Measurements from ENCODE around the gene THEM5. TPM values are rescaled to one million over a fixed set of nuclear protein-coding genes. Genes with fewer than 3 reads are reported as not detected.

Gene THEM5
- total RNA-seq, 2 experiments from 2014 or later, result not detected

DNA sequence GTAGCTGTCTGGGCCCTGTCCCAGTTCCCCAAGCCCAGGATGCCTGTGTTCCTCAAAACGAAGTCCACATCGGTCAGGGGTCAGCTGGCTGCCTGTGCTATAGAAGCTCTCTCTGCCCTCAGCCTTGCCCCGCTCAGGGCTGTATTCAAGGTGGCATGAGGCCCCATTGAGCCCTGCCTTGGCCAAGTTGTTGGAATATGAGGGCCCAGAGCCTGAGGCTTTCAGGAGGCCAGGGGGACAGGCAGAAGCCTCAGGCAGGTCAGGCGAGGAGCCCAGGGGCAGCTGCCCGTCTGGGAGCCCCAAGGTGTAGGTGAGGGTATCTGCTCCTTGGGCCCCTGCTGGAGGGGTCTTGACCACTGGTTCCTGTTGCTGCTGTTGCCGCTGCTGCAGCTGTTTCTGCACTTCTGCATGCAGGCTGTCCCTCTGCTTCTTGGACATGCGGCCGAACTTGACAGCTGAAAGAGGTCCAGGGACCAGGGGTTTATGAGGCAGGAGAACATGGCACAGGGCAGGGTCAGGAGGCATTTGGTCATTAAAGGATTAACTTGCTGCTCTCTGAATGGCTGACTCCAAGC is 38.5 kb downstream of the THEM5 start:
- H3K27ac Mint-ChIP-seq, result no peak overlapping the region
- intact Hi-C loops (cut with micrococcal nuclease), result no loop called here
- no peaks in the 10 kb centered on the region for H3K27me3 Mint-ChIP-seq (ENCODE audit: low read depth)
- H3K9me3 Mint-ChIP-seq, result no peaks in the 10 kb centered on the region
- DNase-seq, result no peak
- H3K36me3 Mint-ChIP-seq (ENCODE audit: low read depth), result no peaks in the 10 kb centered on the region
- no peak overlapping the region for H3K4me3 Mint-ChIP-seq
- H3K4me1 Mint-ChIP-seq (ENCODE audit: low read depth), result peaks cover 16% of the 10 kb centered on the region
- CTCF ChIA-PET, result interaction anchor here (1.0 kb wide), 1 partner anchor 14 kb away, joined by 3 read pairs; no protein-coding TSS in a partner anchor

DNA sequence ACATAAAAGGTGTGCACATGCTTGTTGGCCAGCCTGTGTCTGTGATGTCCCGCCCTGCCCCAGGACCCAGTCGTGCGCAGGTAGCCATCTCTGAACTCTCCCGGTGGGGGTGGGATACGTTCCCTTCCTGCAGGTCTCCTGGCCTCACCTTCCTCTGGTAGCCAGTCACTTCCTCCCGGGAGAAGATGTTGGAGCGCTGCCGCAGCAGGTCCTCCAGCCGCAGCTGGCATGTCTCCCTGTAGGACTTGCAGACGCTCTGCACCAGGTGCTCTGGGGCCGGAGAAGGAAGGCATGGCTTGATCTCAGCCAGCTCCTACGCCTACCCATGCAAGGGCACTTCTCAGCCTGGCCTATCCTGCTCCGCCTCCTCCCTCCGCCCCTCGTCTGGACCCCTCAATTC is 39.1 kb downstream of the THEM5 start:
- CTCF ChIA-PET, result interaction anchor here (1.0 kb wide), 1 partner anchor 15 kb away, joined by 3 read pairs; no protein-coding TSS in a partner anchor
- no peaks in the 10 kb centered on the region for H3K36me3 Mint-ChIP-seq (ENCODE audit: low read depth)
- H3K27me3 Mint-ChIP-seq (ENCODE audit: low read depth), result no peaks in the 10 kb centered on the region

DNA sequence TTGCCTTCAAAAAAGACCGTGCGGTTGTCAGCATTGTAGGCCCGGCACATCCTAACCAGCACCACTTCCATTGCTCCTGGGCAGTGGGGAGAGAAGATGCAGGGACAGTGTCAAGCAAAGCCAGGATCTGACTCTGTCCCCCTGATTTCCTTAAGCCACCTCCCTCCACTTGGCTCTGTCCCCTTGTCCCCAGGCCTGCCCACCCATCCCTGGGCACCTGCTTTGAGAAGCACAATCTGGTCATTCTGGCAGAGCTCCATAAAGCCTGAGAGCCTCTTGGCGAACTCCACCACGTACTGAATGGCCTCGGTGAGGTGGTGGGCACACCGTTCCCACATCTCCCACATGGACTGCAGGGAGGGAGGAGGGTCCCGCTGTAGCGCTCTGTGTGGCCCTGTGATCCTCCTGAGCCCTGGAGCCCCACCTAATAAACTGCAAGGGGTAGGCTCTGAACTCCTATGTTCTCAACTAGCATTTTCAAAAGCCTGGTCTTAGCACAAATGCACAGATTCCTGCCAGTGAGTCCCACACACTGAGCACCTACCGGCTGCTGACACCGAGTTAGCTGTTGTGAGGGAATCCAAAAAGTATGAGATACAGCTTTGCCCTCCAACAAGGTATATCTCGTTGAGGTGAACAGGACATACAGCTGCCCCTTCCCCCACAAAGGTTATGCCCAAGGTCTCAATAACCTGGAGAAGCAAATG is 40.1 kb downstream of the THEM5 start:
- Mint-ChIP-seq H3K36me3 (ENCODE audit: low read depth) (no peaks in the 10 kb centered on the region), H3K4me1 (ENCODE audit: low read depth) (peaks cover 10% of the 10 kb centered on the region), H3K4me3 (no peak overlapping the region), H3K9me3 (no peaks in the 10 kb centered on the region), H3K27me3 (ENCODE audit: low read depth) (no peaks in the 10 kb centered on the region), H3K27ac (no peak overlapping the region)
- no peak for DNase-seq
- CTCF ChIA-PET, result interaction anchor here (0.5 kb wide), 1 partner anchor 203 kb away, joined by 5 read pairs; no protein-coding TSS in a partner anchor
- intact Hi-C loops (cut with micrococcal nuclease), result no loop called here

More for the DNA sequence above, 39.1 kb downstream of the THEM5 start:
- intact Hi-C loops (cut with micrococcal nuclease), result no loop called here
- no peaks in the 10 kb centered on the region for H3K9me3 Mint-ChIP-seq
- H3K27ac Mint-ChIP-seq, result no peak overlapping the region
- H3K4me3 Mint-ChIP-seq, result no peak overlapping the region
- peaks cover 10% of the 10 kb centered on the region for H3K4me1 Mint-ChIP-seq (ENCODE audit: low read depth)
- DNase-seq, result no peak

DNA sequence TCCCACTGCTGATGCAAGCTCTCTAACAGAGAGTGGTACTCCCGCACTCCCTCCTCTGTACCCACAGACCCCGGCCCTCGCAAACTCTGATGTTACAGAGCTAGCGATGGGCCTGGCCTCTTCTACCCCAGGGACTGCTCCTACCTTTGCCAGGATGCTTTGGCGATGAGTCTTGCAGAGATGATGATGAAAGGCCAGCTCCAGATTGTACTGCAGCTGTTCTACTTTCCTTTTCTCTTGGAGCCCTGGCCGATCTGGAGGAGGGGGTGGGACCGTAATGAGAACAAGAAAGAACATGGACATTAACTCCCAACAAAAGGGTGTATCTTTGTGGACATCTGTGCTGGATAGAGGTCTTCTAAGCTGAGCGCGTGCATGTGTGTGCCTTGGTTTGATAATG is 42.3 kb downstream of the THEM5 start:
- DNase-seq, result no peak
- H3K9me3 Mint-ChIP-seq, result no peaks in the 10 kb centered on the region
- CTCF ChIA-PET, result interaction anchor here (0.5 kb wide), 1 partner anchor 372 kb away, joined by 3 read pairs; no protein-coding TSS in a partner anchor
- no peak overlapping the region for H3K27ac Mint-ChIP-seq
- no peaks in the 10 kb centered on the region for H3K27me3 Mint-ChIP-seq (ENCODE audit: low read depth)
- H3K36me3 Mint-ChIP-seq (ENCODE audit: low read depth), result no peaks in the 10 kb centered on the region
- no peak overlapping the region for H3K4me3 Mint-ChIP-seq
- peaks cover 8% of the 10 kb centered on the region for H3K4me1 Mint-ChIP-seq (ENCODE audit: low read depth)
- intact Hi-C loops (cut with micrococcal nuclease), result no loop called here

DNA sequence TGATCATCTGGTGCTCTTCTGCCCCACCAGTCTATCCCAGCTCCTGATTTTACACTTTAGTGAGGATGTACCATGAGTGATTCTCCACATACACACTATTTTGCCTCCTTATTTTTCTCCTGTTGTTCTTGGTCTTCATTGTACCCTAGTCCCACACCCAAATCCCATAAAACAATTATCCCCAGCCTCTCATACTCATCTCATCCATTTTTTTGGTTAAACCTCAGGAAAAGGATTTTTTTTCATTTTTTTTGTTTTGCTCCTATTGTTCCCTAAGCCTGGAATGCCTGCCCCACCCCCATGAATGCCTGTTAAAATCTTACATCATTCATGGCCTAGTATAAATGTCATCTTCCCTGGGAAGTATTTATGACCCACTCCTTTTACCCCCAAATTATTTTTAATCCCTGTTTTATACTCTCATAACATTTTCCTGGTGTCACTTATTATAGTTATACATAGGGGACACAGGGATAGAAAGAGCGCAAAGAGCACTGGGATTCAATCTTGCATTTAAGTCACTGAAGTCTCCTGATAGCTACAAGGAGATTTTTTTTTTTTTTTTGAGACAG is 43.4 kb downstream of the THEM5 start:
- Mint-ChIP-seq H3K9me3 (no peaks in the 10 kb centered on the region), H3K4me1 (ENCODE audit: low read depth) (no peaks in the 10 kb centered on the region), H3K36me3 (ENCODE audit: low read depth) (no peaks in the 10 kb centered on the region), H3K27ac (no peak overlapping the region), H3K4me3 (no peak overlapping the region), H3K27me3 (ENCODE audit: low read depth) (no peaks in the 10 kb centered on the region)
- CTCF ChIA-PET, result interaction anchor here (0.7 kb wide), 1 partner anchor 169 kb away, joined by 3 read pairs; no protein-coding TSS in a partner anchor
- DNase-seq, result no peak
- intact Hi-C loops (cut with micrococcal nuclease), result no loop called here

DNA sequence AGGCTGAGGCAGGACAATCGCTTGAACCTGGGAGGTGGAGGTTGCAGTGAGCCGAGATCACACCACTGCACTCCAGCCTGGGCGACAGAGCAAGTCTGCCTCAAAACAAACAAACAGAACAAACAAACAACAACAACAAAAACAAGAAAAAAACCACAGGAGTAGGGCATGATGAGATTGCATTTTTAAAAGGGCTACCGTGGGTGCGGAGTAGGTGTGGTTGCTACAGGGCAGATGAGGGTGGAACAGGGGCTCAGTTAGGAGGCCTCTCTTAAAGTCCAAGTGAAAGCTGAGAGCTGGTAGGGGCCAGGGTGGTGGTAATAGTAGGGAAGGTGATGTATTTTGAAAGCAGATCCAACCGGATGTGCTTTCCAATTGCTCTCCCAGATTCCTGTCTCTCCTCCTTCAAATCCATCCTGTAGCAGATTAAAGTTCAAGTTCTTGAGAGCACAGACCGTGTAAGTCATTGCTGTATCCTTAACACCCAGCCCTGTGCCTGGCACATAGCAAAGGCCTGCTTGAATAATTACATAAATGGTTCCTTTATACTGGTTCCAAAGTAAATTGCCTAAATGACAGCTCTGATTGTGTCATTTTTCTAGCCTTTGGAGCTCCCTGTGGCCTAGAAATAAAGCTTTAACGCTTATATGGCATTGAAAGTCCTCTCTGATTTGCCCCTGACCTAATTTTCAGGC is 44.1 kb downstream of the THEM5 start:
- Mint-ChIP-seq H3K9me3 (no peaks in the 10 kb centered on the region), H3K27ac (no peak overlapping the region), H3K36me3 (ENCODE audit: low read depth) (no peaks in the 10 kb centered on the region), H3K4me3 (no peak overlapping the region), H3K27me3 (ENCODE audit: low read depth) (no peaks in the 10 kb centered on the region), H3K4me1 (ENCODE audit: low read depth) (no peaks in the 10 kb centered on the region)
- intact Hi-C loops (cut with micrococcal nuclease), result no loop called here
- no peak for DNase-seq
- CTCF ChIA-PET, result interaction anchor here (0.7 kb wide), 1 partner anchor 169 kb away, joined by 3 read pairs; no protein-coding TSS in a partner anchor

DNA sequence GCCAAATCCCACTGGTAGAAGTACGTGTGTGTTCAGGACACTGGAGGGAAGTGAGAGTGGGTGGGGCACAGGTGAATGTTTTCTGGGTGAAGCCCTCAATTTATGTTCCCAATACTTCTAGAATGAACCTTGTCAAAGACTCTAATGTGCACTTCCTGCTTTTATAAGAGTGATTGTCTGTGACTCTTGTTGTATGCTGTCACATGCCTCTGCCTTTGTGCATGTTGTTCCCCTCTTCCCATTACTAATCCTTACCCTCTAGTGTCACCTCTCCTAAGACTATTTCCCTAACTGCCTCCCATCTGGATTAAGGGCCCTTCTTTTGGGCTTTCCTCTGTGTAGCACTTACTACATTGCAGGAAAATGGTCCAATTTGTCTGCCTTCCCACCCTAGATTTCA is 45.7 kb downstream of the THEM5 start:
- no peak overlapping the region for H3K4me3 Mint-ChIP-seq
- intact Hi-C loops (cut with micrococcal nuclease), result no loop called here
- no peak for DNase-seq
- H3K27ac Mint-ChIP-seq, result no peak overlapping the region
- CTCF ChIA-PET, result no interaction called here
- H3K4me1 Mint-ChIP-seq (ENCODE audit: low read depth), result no peaks in the 10 kb centered on the region
- no peaks in the 10 kb centered on the region for H3K36me3 Mint-ChIP-seq (ENCODE audit: low read depth)
- H3K9me3 Mint-ChIP-seq, result no peaks in the 10 kb centered on the region
- H3K27me3 Mint-ChIP-seq (ENCODE audit: low read depth), result peaks cover 2% of the 10 kb centered on the region

DNA sequence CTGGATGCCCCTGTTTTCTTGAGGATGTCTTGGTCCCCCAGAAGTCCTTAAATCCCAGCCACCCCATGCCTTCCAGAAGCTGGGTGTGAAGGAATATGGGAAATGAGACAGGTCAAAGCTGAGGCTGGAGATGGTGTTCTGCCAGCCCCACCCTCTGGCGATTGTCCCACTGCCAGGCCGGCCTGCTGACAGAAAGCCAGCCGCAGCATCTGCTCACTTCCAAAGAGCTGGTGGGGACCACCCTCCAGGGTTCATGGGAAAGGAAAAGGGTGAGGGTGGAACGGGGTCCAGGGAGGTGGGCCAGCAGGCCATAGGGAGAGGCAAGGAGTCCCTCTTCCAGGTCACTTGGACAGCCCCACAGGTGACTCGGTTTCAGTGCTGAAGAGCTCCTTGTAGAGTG is 46.4 kb downstream of the THEM5 start:
- Mint-ChIP-seq H3K4me3 (no peak overlapping the region), H3K36me3 (ENCODE audit: low read depth) (no peaks in the 10 kb centered on the region), H3K27me3 (ENCODE audit: low read depth) (peaks cover 2% of the 10 kb centered on the region), H3K9me3 (no peaks in the 10 kb centered on the region), H3K4me1 (ENCODE audit: low read depth) (no peaks in the 10 kb centered on the region), H3K27ac (no peak overlapping the region)
- DNase-seq, result no peak
- intact Hi-C loops (cut with micrococcal nuclease), result no loop called here
- CTCF ChIA-PET, result no interaction called here

DNA sequence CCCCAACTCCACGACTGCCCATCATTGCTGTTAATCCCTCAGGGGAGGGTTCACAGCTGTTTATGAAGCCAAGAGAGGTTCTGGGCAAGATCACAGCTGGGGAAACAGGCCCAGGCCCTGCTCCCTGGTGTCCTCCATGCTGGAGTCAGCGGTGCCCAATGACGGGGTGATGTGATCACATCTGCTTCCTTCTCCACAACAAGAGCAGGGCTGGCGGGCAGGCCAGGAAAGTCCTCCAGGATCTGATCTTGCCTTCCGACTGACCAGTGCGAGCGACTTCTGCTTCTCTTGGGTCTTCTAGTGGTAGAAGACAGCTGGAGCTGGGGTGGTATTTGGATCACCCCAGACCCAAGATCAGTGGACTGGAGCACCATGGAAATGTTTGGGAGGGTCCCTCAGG is 47.3 kb downstream of the THEM5 start:
- Mint-ChIP-seq H3K27me3 (ENCODE audit: low read depth) (peaks cover 2% of the 10 kb centered on the region), H3K36me3 (ENCODE audit: low read depth) (no peaks in the 10 kb centered on the region), H3K4me3 (no peak overlapping the region), H3K9me3 (no peaks in the 10 kb centered on the region), H3K27ac (no peak overlapping the region), H3K4me1 (ENCODE audit: low read depth) (no peaks in the 10 kb centered on the region)
- CTCF ChIA-PET, result no interaction called here
- intact Hi-C loops (cut with micrococcal nuclease), result no loop called here
- no peak for DNase-seq

DNA sequence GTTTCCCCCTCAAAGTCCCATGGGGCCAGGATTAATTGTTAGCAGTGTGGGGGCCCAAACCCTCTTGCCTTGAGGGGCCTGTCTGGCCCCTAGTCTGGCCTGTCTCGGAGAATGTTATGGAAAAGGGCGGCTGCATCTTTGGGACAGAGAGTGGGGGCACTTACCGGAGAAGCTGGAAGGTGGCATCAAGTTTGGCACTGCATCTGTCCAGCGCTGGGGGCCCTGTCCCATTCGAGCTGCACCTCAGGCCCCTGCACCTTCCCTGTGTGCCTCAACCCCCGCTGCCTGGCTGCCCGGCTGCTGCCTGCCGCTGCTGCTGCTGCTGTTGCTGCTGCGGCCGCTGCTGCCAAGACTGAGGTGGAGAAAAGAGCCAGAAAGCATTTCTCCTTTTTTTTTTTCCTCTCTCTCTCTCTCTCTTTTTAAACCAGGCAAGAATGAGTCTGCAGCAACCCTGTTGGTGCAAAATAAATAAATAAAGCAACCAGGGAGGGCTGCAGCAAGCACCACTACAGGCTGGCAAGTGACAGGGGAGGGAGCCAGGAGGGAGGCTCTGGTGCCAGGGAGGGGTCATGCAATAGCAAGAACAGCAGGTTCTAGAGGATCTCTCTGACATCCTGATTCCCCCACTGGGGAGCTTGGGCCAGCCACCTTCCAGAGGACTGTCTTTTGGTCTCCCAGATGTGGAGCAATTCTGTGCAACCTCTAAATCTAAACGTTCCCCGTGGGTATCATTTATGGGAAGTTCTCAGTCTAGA is 48.3 kb downstream of the THEM5 start, which contains the start of gene LINGO4:
Gene LINGO4 (minus strand): TSS at position 354 of the 755 bp plus-strand sequence. CDS start 2,715 bp downstream, outside the sequence.
- Mint-ChIP-seq H3K36me3 (ENCODE audit: low read depth) (no peaks in the 10 kb centered on the region), H3K27ac (no peak within 1 kb of the TSS), H3K4me1 (ENCODE audit: low read depth) (peaks cover 2% of the 10 kb centered on the region), H3K4me3 (no peak within 1 kb of the TSS), H3K27me3 (ENCODE audit: low read depth) (peaks cover 2% of the 10 kb centered on the region), H3K9me3 (no peaks in the 10 kb centered on the region)
- DNase-seq, result no peak
- intact Hi-C loops (cut with micrococcal nuclease), result no loop called here
- CTCF ChIA-PET, result interaction anchor here (0.7 kb wide), 1 partner anchor 31 kb away, joined by 4 read pairs; no protein-coding TSS in a partner anchor

DNA sequence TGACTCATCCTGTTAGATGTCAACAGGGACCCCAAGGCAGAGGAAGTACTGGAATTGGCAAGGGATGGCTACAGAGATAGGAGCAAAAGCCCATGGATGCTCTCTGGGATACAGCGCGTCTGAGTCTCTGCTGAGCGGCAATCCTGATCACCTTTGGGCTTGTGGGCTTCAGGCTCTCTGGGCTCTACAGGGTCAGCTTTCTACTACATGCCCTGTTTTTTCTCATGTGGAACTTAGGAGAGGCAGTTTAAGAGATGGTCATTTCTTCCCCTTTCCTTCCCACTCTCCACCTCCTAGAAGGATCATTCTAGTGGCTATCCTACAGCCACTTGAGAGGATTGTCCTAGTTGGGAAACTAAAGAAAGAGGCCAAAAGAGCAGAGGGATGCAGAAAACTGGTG is 49.6 kb downstream of the THEM5 start:
- H3K4me3 Mint-ChIP-seq, result no peak overlapping the region
- peaks cover 2% of the 10 kb centered on the region for H3K27me3 Mint-ChIP-seq (ENCODE audit: low read depth)
- intact Hi-C loops (cut with micrococcal nuclease), result no loop called here
- no peaks in the 10 kb centered on the region for H3K36me3 Mint-ChIP-seq (ENCODE audit: low read depth)
- CTCF ChIA-PET, result no interaction called here
- H3K4me1 Mint-ChIP-seq (ENCODE audit: low read depth), result peaks cover 2% of the 10 kb centered on the region
- no peaks in the 10 kb centered on the region for H3K9me3 Mint-ChIP-seq
- DNase-seq, result no peak
- no peak overlapping the region for H3K27ac Mint-ChIP-seq

DNA sequence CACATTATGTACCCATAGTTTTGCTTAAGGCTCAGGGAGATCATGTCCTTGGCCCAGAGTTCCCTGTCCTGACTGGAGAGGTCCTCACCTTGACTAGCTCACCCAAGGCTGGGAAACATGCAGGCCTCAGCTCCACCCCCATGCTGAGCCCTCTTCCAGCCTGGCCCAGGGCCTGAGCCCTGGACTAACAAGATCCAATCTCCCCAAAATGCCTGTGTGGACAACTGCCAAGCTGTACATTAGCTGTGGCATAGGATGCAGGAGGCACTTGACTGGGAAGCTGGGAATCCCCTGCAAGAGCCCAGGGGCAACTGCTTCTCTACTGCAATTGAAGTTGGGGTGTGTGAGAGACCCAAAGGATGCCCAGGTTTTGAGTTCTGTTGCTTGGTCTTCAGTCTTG is 50.3 kb downstream of the THEM5 start:
- intact Hi-C loops (cut with micrococcal nuclease), result no loop called here
- Mint-ChIP-seq H3K4me1 (ENCODE audit: low read depth) (peaks cover 2% of the 10 kb centered on the region), H3K27me3 (ENCODE audit: low read depth) (peaks cover 2% of the 10 kb centered on the region), H3K4me3 (no peak overlapping the region), H3K27ac (no peak overlapping the region), H3K9me3 (no peaks in the 10 kb centered on the region), H3K36me3 (ENCODE audit: low read depth) (no peaks in the 10 kb centered on the region)
- DNase-seq, result no peak
- CTCF ChIA-PET, result no interaction called here
